Mesothelial cell of epicardium (in vitro differentiated cells): Measurements from ENCODE around the gene COIL. TPM values are rescaled to one million over a fixed set of nuclear protein-coding genes. Genes with fewer than 3 reads are reported as not detected.

Source experiments
- DNase-seq, 2 experiments: peaks; one replicate each; pipeline ENCODE4 v3.0.0; 2021; ENCODE audit warnings: low spot score in 2 of 2; ENCODE audit not compliant: unreplicated experiment in 2 of 2
- H3K27ac Mint-ChIP-seq: 2 replicates; pipeline ENCODE4 v1.8.0; 2021; ENCODE audit warnings: mixed read lengths
- H3K27me3 Mint-ChIP-seq: 2 replicates; pipeline ENCODE4 v1.8.0; 2021; ENCODE audit warnings: low read depth, mixed read lengths
- H3K36me3 Mint-ChIP-seq: 2 replicates; pipeline ENCODE4 v1.8.0; 2021; ENCODE audit warnings: mixed read lengths
- H3K4me1 Mint-ChIP-seq: 2 replicates; pipeline ENCODE4 v1.8.0; 2021; ENCODE audit warnings: mixed read lengths
- H3K4me3 Mint-ChIP-seq: 2 replicates; pipeline ENCODE4 v1.8.0; 2021; ENCODE audit warnings: mild to moderate bottlenecking, moderate library complexity, mixed read lengths
- H3K9me3 Mint-ChIP-seq: 2 replicates; pipeline ENCODE4 v1.8.0; 2021; ENCODE audit warnings: mixed read lengths
- CTCF ChIP-seq: fragments of 200-600 bp; sonication (generic); IDR thresholded peaks from one replicate; pipeline ENCODE4 v1.5.0; 2021; ENCODE audit warnings: antibody characterized with exemption; ENCODE audit not compliant: unreplicated experiment
- total RNA-seq: library from RNA; stranded (reverse); gene quantifications from 3 replicates; pipeline ENCODE4 v1.2.1, GENCODE V29; 2021

The COIL gene
- total RNA-seq, 1 donor from 2014 or later, result 23.0 TPM

GRCh38 chr17:56976941-56977608 is 16.2 kb upstream of the COIL start:
- Mint-ChIP-seq H3K9me3 (peaks cover 4% of the 10 kb centered on the region), H3K4me3 (peak overlapping the region; percentile 55), H3K36me3 (no peaks in the 10 kb centered on the region), H3K4me1 (peaks cover 26% of the 10 kb centered on the region), H3K27me3 (no peaks in the 10 kb centered on the region), H3K27ac (no peak overlapping the region)
- no peak for TF ChIP-seq CTCF
- no peak for DNase-seq

GRCh38 chr17:56975656-56976055 is 14.8 kb upstream of the COIL start:
- Mint-ChIP-seq H3K4me1 (peaks cover 26% of the 10 kb centered on the region), H3K36me3 (no peaks in the 10 kb centered on the region)
- TF ChIP-seq CTCF, result no peak

GRCh38 chr17:56974055-56974454 is 13.2 kb upstream of the COIL start:
- peaks cover 16% of the 10 kb centered on the region for H3K9me3 Mint-ChIP-seq
- no peak overlapping the region for H3K4me3 Mint-ChIP-seq
- H3K36me3 Mint-ChIP-seq, result no peaks in the 10 kb centered on the region
- no peak for TF ChIP-seq CTCF
- no peak overlapping the region for H3K27ac Mint-ChIP-seq
- H3K27me3 Mint-ChIP-seq, result no peaks in the 10 kb centered on the region
- H3K4me1 Mint-ChIP-seq, result peaks cover 24% of the 10 kb centered on the region
- no peak for DNase-seq

More at GRCh38 chr17:56975656-56976055, 14.8 kb upstream of the COIL start:
- Mint-ChIP-seq H3K4me3 (no peak overlapping the region), H3K9me3 (peaks cover 12% of the 10 kb centered on the region), H3K27me3 (no peaks in the 10 kb centered on the region), H3K27ac (no peak overlapping the region)
- no peak for DNase-seq

- no peaks in the 10 kb centered on the region for H3K36me3 Mint-ChIP-seq
- no peak for TF ChIP-seq CTCF
- no peak overlapping the region for H3K4me3 Mint-ChIP-seq
- H3K27ac Mint-ChIP-seq, result no peak overlapping the region
- H3K27me3 Mint-ChIP-seq, result no peaks in the 10 kb centered on the region
- H3K9me3 Mint-ChIP-seq, result peaks cover 16% of the 10 kb centered on the region
- peaks cover 19% of the 10 kb centered on the region for H3K4me1 Mint-ChIP-seq
- no peak for DNase-seq
Measured at GRCh38 chr17:56973520-56973919, 12.7 kb upstream of the COIL start.

GRCh38 chr17:56972111-56972730 is 11.4 kb upstream of the COIL start:
- H3K4me3 Mint-ChIP-seq, result no peak overlapping the region
- H3K4me1 Mint-ChIP-seq, result peaks cover 13% of the 10 kb centered on the region
- H3K36me3 Mint-ChIP-seq, result no peaks in the 10 kb centered on the region
- peaks cover 16% of the 10 kb centered on the region for H3K9me3 Mint-ChIP-seq
- no peak for TF ChIP-seq CTCF
- no peak for DNase-seq
- H3K27me3 Mint-ChIP-seq, result no peaks in the 10 kb centered on the region
- H3K27ac Mint-ChIP-seq, result no peak overlapping the region
